ENCODE data around the gene EXOC3.
"Not testable (repeated sequence)": the region's sequence is repeated elsewhere in the genome, so short reads cannot be mapped to it uniquely, and the experiment has no call there.

EXOC3 gene

DNA sequence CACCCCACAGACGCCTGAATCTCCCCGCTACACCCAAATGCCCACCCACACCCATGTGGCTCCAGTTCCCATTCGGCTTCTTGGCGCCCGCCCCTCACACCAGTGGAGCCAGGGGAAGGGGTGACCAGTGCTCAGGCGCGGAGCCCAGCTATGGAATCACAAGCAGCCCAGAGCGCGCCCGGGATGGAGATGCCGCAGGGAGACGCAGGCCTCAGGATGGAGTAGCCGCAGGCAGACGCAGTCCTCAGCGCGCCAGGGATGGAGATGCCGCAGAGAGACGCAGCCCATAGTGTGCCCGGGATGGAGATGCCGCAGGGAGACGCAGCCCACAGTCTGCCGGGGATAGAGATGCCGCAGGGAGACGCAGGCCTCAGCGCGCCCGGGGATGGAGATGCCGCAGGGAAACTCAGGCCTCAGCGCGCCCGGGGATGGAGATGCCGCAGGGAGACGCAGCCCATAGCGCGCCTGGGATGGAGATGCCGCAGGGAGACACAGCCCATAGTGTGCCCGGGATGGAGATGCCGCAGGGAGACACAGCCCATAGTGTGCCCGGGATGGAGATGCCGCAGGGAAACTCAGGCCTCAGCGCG, 65.1 kb downstream of the EXOC3 start:
- DNase-seq: not testable (repeated sequence)

DNA sequence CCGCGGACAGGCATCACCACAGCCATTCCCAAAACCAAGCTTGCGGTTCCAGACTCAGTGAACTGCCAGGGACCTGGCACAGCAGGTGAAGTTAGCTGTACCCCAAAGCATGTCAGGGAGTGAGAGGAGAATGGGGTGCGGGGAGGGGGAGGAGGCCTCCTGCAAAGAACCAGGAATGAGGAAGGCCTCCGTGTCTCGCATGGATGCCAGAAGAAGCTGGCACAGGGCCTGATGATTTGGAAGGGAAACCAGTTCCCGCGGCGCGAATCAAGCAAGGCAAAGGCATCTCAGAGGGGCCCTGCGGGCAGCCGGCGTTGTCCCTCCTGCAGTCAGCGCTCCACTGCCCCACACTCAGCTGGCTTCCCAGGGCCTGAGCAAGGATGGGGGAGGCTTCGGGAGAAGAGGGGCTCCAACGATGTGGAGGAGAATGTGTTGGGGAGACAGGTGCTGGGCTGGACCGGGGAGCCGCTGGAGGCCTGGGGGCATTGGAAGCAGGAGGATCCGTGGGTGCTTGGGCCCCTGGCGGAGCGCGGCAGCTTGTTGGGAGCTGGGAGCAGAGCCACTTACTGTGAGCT, 66.7 kb downstream of the EXOC3 start:
- no peak for DNase-seq

DNA sequence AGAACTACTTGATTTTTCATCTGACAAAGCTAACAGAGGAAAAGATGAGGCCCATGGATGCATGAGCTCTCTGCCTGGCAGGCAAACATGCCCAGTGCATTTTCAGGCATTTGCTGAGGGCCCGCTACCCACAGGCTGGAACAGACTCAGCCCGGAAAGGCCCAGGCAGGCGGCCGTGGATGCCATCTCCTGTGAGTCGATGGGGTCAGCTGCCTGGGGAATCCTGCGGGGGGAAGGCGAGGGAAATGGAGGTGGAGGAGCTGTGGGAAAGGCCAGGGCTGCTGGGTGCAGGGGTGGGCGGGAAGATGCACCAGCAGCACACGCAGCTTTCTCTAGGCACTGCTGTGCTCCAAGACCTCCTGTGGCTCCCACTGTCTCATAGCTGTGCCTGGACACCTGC, 67.5 kb downstream of the EXOC3 start:
- no peak for DNase-seq

DNA sequence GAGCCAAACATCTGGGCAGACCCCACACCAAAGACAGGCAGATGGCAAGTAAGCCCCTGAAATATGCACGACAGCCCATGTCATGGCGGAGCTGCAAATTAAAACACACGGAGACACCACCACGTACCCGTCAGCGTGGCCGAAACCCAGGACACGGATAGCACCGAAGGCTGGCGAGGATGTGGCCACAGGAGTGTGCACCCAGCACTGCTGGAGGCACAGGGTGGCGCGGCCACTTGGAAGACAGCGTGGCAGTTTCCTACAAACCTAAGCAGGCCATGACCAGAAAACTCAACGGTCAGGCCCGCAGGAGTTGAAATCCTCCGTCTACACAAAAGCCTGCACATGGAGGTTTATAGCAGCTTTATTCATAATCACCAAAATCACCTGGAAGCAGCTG, 68.5 kb downstream of the EXOC3 start:
- no peak for DNase-seq

DNA sequence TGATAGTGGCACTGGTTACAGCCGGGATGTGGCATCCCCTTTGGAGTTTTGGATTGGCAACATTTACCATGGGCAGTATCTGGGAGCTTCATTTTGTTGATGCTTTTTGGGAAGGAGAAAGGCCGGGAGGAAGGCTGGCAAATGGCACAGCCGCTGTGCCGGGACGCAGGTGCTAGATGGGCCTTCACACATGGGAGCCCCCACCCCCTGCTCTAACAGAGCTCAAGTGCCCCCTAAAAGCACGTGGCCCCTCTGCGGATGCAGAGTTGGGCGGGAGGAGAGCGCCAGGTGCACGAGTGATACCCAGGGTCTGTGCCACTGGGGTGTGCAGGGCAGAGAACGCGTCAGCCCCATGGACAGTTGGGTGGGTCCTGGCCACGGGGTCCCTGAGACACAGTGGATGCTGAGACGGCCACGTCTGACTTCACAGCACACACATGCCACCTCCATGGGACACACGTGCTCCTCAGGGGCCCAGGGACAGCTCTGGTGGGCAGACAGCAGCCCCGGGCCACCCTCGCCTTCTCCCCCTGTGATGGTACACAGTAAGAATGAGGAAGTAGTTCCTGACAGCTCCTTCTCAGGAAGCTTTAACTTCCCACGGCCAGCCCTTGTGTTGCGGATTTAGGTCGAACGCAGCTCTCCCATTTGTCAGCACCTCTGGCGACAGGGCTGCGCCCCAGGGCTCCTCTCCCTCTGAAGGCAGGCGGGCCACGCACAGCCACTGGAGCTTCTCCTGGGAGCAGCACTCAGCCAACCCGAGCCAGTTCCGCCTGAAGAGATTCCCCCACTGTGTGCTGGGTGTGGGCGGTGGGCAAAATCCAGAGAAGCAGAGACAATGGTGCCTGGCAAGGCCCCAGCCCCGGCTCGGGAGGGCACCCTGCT, 70.5 kb downstream of the EXOC3 start:
- DNase-seq: no peak

DNA sequence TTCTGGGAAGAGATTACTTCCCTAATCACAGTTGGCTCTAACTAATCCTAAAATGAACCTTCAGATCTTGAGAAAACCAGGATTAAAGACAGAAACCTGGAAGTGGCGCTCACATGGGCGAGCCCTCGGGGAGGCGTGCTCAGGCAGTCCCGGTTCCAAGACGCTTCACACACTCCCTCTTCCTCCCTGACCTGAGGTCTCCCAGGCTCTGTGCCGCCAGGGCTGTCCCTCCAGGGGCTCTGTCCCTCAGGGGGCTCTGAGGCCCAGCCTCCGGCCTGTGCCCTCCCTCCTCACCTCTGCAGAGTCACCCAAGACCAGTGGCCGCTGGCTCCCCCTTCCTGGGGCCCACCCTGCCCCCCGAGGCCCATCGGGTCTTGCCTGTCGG, 71.1 kb downstream of the EXOC3 start:
- DNase-seq: no peak

DNA sequence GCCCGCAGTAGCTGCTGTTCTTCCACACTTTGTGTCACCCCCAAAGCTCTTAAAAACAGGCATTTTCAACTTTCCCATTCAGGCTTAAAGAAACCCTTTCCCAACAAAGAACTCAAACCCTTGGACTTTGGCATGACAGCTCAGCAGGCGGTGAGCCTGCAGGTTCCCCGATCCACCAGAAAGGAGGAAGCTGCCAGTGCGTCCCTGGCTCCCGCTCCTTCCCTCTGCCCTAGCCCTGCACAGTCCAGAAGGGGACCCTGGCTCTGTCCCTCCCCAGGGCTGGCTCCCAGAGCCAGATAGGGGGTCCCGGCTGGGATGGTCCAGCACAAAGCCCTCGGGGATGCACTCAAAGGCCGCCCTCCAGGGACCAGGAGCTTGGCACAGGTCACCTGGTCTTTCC, 71.7 kb downstream of the EXOC3 start:
- no peak for DNase-seq

DNA sequence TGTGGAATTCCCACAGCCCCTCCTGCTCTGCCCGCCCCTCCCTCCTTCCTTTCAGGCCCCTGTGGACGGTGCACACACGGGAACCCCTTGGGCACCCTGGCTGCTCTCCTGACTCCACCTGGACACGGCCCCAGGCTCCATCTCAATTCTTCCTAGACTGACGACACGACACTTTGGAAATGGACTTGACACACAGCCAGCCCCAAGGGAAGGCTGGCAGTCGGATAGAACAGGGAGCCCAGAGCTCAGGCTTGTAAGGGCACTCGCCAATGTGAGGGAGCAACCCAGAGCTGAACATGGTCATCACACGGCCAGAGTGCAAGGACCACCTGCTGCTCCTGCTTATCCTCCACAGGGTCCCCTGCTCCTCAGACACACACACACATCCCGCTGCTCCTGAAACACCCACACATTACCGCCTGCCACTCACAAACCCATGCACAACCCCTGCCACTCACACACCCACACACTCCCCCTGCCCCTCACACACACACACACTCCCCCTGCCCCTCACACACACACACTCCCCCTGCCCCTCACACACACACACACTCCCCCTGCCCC, 72.4 kb downstream of the EXOC3 start:
- DNase-seq: no peak

DNA sequence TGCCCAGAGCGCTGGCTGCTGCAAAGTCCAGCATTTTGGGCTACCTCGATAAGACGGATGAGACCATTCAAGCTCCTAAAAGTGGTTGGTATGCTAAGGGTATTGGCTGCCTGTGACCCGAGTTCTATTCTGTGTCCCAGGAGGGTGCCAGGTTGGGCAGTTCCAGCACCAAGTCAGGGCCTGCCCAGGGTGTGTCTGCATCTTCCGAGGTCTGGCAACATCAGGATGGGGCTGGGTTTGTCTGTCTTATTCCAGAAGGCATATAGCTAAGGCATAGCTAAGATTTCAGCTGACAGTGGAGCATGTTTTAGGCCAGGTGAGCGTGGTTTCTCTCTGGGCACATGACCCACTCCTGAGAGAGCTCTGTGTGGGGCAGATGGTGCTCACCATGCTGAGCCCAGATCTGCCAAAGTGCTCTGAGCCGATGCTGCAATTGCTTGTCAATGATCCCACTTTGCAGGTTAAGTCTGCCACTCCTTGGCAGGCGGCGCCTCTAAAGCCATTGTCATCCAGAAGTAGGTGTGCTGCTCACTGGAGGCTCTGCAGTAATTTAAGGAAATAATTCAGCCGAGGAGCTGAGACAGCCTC, 73.5 kb downstream of the EXOC3 start:
- DNase-seq: no peak

All from stimulated activated CD4-positive, alpha-beta T cell treated with anti-CD3 and anti-CD28 coated beads, Interleukin-4, amount 100 ng/mL, for 1 hour (primary cell).